Activated gamma-delta T cell (primary cell): ENCODE measurements around the gene TYR.
"Not testable (repeated sequence)": the region's sequence is repeated elsewhere in the genome, so short reads cannot be mapped to it uniquely, and the experiment has no call there.

Source experiments
- DNase-seq: peaks from one replicate; lab custom pipeline; 2025; lab: John Stamatoyannopoulos, UW
- total RNA-seq, 2 donors: gene quantifications; one replicate each; lab custom pipeline; 2026; lab: John Stamatoyannopoulos, UW

Gene TYR
- total RNA-seq, result 0 to 0.04 reads per million in 2 donors

- DNase-seq, result no peak
Measured at GRCh38 chr11:89177691-89178231, at the start of gene TYR. TSS of gene TYR (plus strand) at chr11:89177875. CDS start at chr11:89177954, 79 bp downstream.

GRCh38 chr11:89136606-89137005 is 41.1 kb upstream of the TYR start:
- no peak for DNase-seq

DNA sequence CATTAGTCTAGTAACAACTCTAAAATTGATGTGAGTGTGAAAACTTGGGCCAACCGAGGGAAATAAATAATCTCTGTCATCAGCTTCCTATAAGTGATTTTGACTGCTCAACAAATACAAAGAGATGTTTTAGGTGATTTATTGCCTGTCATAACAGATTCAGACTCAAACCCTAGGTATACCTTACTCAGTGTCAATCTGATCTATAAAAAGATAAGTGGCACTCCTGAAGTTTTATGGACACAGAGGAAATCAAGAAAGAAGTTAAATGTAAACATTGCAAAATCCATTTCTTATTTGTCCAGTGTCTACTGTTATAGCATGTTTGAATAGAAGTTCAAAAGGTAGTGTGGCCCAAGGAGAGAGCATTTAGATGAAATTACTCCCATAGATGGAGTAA is 30.4 kb upstream of the TYR start:
- DNase-seq, result no peak

DNA sequence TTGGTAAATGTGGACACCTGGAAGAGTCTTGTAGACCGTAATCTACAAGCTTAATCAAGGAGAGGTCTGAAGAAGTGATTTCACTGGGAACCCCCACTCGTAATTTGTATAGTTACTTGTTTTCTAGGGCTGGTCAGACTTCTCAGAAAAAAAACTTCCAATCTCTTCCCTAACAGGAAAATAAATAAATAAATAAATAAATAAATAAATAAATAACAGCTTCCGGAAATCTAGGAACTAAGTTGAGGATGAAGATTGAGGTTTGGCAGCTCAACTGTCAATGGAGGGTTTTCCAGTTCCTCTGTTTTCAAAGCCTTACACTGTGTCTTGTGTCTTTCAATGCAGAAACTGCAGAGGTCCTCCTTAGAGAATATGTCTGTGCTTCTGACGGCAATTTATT is 17.7 kb upstream of the TYR start:
- no peak for DNase-seq

- DNase-seq, result no peak
Measured at GRCh38 chr11:89161949-89162348, 15.7 kb upstream of the TYR start.

DNA sequence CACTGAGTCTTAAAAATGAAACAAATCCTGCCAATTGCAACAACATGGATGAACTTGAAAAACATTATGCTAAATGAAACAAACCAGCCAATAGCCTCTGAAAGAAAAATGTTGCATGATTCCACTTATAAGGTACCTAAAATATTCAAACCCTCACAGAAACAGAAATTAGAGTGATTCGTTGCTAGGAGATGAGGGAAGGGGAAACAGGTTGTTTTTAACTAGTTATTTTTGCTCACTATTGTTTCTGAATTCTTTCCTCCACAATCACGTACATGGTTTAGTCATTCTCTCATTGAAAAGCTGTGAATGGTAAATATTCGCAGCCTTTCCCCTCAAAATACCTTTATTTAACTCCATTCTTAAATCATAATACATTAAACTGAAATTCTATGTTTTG is 14.0 kb upstream of the TYR start:
- DNase-seq, result no peak

DNA sequence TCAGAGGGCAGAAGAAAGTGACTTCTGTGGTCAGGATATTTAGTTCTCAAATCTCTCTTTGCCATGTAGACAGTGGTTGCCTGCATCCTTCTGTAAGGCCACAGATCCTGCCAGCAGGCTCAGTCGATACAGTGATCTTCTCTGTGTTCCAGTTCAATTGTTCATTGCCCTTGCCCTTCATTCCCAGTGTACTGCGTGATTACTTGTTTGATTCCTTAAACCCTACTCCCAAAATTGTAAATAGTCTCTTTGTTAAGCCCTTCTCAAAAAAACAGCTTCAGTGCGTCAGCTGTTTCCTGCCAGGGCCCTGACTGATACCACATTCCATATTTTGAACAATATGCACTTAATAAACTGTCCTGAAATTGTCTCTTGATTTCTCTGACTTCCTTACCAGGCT is 9.3 kb upstream of the TYR start:
- DNase-seq, result no peak

GRCh38 chr11:89175796-89176195 is 1.9 kb upstream of the TYR start:
- DNase-seq, result no peak

GRCh38 chr11:89176938-89177337 is 737 bp upstream of the TYR start:
- no peak for DNase-seq

DNA sequence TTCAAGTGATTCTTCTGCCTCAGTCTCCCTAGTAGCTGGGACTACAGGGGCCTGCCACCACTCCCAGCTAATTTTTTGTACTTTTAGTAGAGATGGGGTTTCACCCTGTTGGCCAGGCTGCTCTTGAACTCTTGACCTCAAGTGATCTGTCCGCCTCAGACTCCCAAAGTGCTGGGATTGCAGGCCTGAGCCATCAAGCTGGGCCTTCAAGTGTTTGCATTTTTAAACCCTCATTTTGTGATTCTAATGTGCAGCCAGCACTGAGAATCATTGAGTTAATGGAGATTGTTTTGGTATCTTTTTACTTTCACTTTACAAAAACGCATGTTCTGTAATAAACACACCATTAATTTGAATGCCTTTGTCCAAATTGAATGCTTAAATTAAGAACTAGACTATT is 3.4 kb downstream of the TYR start:
- no peak for DNase-seq

DNA sequence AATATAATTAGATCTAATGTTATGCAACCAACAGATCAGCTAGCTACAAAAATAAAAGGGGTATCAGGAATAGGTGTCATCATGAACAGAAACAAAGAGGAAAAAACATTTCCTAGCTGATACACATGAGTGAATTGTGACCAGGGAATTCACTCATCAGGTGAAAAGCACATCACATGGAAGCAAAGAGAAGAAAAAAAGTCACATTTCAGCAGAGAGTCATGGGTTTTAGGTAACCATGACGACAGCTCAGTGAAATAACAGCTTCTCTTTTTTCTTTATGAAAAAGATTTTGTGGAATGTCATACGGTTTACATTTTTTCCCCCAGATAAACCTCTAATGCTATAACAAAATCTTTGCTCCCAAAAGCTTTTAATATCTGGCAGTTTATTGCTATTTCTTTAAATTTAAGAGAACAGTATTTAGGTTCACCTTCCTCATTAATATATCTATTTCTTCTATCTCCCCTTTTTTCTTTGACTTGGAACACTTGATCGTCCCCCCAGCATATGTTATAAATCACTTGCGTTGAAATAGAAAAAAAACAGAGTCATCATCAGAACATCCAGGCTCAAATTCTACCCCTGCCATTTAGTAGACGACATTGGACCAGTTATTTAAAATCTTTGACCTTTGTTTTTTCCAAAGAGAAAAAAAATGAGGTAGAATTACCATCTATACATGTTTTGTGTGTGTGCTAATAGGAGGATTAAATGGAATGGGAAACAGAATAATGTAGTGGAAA is 5.3 kb downstream of the TYR start:
- no peak for DNase-seq

GRCh38 chr11:89184021-89184420 is 6.3 kb downstream of the TYR start:
- no peak for DNase-seq

DNA sequence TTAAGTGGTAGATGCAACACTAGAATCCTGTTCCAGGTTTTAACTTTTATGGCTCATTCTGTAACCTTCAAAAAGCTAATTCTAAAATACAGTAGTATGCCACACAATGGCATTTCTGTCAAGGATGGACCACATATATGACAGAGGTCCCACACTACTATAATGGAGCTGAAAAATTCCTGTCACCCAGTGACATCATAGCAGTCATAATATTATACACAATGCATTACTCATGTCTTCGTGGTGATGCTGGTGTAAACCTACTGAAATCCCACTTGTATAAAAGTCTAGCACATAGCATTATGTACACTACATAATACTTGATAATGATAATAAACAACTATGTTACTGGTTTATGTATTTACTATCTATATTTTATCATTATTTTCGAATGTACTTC is 12.1 kb downstream of the TYR start:
- DNase-seq, result no peak

- DNase-seq, result no peak
Measured at GRCh38 chr11:89201138-89201537, 23.5 kb downstream of the TYR start.

DNA sequence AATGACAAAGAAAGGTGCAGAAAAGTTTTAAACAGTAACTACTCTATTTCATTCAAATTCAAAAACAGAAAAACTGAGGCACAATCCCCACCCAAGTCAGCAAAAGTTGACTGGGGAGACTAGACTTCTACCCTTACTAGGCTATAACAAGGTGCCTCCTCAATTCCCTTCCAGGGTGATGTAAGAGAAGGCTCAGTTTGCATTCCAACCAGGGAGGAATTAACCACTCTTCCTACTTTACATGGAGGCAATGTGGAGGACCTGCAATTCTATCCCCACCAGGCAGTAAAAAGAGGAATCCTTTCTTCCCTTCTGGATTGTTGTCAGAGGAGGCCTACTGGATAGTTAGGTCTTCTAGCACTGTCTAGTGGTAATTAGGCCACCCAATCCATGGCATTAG is 26.1 kb downstream of the TYR start:
- DNase-seq, result no peak

- DNase-seq, result no peak
Measured at GRCh38 chr11:89205378-89205777, 27.7 kb downstream of the TYR start.

DNA sequence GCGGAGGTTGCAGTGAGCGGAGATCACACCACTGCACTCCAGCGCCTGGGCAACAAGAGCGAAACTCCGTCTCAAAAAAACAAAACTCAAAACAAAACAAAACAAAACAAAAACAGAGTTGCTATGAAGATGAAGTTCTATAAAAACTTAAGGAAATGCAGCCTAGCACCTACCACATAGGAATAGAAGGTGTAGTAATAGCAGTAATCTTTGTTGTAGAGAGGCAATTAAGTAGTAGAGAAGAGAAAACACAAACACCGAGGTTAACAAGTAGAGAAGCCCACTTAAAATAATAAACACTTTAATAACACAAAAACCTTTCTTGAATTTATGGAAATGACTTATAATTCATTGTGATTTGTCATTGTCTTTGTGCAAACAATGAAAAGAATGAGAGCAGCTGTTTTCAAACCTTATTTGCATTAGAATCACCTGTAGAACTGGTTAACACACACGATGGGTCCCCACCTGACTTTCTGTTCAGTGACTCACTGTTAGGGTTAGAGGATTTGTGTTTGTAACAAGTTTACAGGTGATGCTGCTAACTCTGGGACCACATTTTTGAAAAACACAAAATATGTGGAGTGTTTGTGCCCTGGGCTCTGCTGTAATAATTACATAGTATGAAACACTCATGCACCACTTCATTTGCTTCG is 43.1 kb downstream of the TYR start:
- DNase-seq, result no peak

- no peak for DNase-seq
Measured at GRCh38 chr11:89235083-89235482, 57.4 kb downstream of the TYR start.

GRCh38 chr11:89235976-89236375 is 58.3 kb downstream of the TYR start:
- no peak for DNase-seq

DNA sequence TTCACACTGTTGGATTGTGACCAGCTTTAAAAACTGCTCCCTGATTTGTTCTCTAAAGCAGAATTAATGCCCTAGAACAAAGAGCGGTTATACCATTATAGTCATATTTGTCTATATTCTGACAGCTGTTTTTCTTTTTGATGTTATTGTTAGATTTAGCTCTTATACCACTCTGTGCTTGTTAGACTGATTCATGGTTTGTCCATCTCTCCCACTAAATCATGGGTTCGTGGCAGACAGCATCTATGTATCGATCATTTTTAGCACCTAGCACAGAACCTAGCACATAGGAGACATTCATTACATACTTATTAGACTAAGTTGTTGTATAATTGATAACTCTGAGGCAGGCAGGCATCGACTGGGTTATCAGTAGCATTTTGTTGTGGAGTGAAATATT is 69.3 kb downstream of the TYR start:
- DNase-seq, result not testable (repeated sequence)

- no peak for DNase-seq
Measured at GRCh38 chr11:89249196-89249595, 71.5 kb downstream of the TYR start.

DNA sequence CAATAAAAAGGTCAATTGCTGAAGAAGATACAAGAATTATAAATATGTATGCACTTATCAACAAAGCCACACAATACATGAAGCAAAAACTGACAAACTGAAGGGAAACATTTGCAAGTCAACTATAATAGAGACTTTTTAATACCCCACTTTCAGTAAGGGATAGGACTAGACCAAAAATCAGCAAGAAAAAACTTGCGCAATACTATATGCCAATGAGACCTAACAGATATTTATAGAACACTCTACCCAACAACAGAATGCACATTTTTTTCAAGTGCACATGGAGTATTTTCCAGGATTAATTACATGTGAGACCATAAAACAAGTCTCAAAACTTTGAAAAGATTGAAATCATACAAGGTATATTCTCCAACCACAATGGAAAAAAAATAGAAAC is 83.8 kb downstream of the TYR start:
- DNase-seq, result not testable (repeated sequence)

- no peak for DNase-seq
Measured at GRCh38 chr11:89267660-89268302, 90.1 kb downstream of the TYR start.
